COLO668 (cell line): Measurements from ENCODE around the gene ARL2BP.
"Not testable (repeated sequence)": the region's sequence is repeated elsewhere in the genome, so short reads cannot be mapped to it uniquely, and the experiment has no call there.

Source experiments
- DNase-seq: peaks from one replicate; lab custom pipeline; 2025; ENCODE audit not compliant: unreplicated experiment; lab: John Stamatoyannopoulos, UW

ARL2BP gene

DNA sequence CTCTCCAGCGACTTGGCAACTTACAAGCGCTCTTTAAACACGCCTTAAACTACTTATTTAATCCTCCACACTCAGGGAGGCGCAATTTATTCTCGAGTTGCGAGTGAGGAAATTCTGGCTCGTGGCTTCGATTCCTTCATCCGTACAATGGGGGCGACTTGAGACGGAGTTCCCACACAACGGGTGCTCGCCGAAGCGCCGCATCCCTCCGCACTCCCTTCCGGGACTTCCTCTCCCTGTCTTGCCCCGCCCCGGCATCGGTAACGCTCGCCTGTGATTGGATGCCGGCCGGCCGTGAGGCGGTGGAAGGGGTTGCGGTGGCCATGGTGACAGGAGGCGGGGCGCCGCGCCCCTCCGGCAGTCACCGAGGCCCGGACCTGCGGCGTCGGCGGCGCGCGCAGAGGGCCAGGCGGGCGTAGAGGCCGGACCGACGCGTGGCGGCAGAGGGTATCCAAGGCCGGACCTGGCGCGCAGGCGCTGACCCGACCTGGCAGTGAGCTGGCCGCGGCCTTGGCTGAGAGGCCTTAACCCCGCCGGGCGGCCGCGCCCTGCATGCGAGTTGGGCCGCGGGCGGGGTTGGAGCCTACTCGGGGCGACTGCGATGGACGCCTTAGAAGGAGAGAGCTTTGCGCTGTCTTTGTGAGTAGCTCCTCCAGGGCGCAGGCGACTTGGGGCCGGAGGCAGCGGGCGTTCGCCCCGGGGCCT, at the start of gene ARL2BP:
ARL2BP (plus strand) TSS at position 493 of the 705 bp plus-strand sequence; CDS start at position 602, 109 bp downstream.
- peak; percentile 98 for DNase-seq

DNA sequence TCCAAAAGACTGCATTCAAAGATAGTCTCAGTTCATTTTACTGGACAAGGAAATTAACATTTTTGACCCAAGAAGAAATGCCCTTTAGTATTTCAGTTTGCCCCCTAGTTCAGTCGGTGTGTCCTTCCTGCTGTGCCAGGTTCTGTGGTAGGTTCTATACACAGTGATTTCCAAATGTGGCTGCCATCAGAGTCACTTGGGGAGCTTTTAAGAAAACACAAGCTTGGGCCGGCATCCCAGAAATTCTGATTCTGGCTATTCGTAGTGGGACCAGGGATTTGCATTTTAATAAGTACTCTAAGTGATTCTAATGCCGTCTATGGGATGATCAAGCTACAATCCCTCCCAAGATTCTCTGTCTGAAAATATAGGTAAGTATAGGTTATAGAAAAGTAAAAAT, 48.8 kb upstream of the ARL2BP start:
- no peak for DNase-seq

GRCh38 chr16:57196753-57197152, 48.3 kb upstream of the ARL2BP start:
- DNase-seq, result no peak

- not testable (repeated sequence) for DNase-seq
Measured at GRCh38 chr16:57200321-57200720, 44.7 kb upstream of the ARL2BP start.

DNA sequence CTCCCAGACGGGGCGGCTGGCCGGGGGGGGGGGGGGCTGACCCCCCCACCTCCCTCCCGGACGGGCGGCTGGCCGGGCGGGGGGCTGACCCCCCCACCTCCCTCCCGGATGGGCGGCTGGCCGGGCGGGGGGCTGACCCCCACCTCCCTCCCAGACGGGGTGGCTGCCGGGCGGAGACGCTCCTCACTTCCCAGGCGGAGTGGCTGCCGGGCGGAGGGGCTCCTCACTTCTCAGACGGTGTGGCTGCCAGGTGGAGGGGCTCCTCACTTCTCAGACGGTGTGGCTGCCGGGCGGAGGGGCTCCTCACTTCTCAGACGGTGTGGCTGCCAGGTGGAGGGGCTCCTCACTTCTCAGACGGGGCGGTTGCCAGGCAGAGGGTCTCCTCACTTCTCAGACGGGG, 44.1 kb upstream of the ARL2BP start:
- not testable (repeated sequence) for DNase-seq

GRCh38 chr16:57202095-57202886, 42.8 kb upstream of the ARL2BP start:
- no peak for DNase-seq

DNA sequence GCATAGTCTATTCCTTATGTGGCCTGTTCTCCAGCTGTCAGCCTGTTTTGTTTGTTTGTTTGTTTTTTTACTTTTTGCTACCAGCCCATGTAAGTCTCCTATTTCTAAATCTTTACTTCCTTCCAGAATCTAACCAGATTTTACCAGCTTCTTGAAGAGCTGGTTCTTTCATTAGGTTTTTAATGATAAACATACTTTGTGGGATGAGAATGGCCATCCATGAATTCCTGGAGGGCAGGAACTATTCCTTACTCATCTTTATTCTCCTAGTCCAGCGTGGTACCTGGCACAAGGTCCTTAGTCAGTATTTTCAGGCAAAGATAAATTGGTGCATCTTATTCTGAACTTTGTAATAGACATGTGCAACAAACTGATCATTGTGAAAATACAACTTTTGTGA, 41.6 kb upstream of the ARL2BP start:
- DNase-seq, result no peak

- DNase-seq, result no peak
Measured at GRCh38 chr16:57204675-57205074, 40.4 kb upstream of the ARL2BP start.

DNA sequence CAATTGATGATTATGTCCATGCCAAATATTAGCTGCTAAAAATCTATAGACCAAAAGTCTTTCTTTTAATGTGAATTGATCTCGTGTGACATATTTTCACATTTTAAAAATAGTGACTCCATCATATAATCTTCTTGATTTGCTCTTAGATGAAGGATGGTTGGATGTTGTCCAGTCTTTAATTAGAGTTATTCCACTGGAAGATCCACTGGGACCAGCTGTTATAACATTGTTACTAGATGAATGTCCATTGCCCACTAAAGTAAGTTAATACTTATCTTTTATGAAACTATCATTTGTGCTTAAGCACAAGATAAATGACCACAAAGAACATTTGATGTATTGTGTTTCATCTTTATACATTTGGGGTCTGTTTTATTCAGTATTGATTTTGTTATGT, 36.1 kb upstream of the ARL2BP start:
- no peak for DNase-seq

DNA sequence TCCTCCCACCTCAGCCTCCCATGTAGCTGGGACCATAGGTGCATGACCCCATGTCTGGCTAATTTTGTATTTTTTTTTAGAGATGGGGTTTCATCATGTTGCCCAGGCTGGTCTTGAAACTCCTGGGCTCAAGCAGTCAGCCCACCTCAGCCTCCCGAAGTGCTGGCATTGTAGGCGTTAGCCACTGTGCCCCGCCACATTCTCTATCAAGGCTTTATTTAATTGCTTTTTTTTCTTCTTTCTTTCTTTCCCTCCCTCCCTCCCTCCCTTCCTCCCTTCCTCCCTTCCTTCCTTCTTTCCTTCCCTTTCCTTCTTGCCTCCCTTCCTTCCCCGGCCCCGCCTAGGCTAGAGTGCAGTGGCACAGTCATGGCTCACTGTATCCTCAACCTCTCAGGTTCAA, 35.3 kb upstream of the ARL2BP start:
- DNase-seq, result no peak

DNA sequence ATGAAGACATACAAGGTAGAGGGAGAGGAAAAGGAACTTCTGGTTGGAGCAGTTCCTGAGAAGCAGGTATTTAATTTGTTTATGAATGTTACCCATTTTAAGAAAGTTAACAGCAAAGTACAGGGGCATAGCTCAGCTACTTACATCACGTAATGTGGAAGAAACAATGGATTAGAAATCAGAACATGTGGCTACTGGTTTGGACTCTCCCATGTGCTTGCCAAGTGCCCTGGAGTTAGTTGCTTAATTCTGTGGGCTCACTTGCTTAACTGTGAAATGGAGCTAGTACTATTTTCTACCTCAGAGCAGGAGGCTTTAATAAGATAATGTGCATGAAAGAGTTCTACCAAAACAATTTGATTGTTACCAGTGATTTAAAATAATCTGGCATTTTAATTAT, 31.6 kb upstream of the ARL2BP start:
- DNase-seq, result no peak

DNA sequence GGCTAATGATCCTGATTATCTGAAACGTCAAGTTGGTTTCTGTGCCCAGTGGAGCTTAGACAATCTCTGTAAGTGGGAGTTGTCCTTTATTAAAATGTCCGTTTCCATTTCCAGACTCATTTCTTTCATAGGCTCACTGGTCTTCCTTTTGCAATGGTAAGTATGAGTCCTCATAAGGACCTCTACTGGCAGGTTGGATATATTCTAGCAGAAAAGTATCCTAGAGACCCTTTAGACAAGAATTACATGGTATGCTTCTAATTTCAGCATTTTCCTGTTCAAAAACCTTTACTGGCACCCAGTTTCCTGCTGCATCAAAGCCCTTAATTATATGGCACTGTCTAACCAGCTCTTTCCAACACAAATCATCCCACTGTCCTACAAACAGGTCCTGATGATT, 28.1 kb upstream of the ARL2BP start:
- DNase-seq, result no peak

DNA sequence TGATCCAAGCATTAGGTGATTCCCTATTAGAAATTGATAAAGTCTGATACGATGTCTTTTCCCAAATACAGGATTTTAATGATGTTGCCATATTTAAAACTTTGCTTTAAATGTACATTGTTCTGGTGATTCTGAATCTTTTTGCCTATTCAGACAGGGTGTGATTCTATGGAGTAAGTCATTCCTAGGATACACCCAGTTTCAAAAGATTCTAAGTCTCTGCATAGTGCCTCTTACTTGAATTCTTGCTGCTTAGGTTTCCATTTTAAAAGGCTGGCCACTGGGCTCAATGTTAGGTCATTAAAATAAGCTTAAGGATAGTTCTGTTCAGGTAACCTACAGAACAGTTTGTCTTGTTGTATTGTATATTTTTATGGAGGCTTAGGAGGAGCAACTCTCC, 22.0 kb upstream of the ARL2BP start:
- DNase-seq, result no peak

DNA sequence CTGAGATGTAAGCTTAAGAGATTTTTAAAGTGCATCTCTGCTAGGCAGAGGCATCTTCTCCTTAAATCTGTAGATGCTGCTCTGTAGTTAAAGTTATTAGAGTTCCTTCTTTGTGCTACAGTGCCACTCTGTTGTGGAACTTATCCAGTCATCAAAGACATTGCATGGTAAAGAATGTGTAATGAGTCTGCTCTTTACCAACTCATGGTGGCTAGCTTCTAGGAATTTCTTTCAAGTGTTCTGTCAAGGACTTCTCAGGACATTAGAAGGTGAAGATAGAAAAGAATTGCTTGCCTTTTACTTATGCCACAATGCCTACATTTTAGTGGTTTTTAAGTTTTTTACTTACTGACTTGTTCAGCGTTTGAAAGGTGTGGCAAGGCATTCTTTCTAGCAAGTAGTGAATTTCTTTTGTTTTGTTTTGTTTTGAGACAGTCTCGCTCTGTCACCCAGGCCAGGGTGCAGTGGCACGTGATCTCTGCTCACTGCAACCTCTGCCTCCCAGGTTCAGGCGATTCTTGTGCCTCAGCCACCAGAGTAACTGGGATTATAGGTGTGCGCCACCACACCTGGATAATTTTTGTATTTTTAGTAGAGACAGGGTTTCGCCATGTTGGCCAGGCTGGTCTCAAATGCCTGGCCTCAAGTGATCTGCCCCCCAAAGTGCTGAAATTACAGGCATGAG, 20.3 kb upstream of the ARL2BP start:
- DNase-seq, result no peak

DNA sequence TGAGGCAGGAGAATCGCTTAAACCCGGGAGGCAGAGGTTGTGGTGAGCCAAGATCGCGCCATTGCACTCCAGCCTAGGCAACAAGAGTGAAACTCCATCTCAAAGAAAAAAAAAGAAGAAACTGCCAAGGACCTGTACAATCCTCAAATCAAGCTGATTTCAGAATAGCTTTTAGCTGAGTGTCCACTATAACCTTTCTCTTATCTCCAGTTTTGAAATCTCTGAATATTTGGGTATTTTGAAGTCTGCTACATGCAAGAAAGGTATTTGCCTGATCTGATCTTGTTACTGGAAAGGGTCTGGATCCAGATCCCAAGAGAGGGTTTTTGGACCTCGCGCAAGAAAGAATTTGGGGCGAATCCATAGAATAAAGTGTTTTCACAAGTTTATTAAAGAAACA, 19.1 kb upstream of the ARL2BP start:
- no peak for DNase-seq

DNA sequence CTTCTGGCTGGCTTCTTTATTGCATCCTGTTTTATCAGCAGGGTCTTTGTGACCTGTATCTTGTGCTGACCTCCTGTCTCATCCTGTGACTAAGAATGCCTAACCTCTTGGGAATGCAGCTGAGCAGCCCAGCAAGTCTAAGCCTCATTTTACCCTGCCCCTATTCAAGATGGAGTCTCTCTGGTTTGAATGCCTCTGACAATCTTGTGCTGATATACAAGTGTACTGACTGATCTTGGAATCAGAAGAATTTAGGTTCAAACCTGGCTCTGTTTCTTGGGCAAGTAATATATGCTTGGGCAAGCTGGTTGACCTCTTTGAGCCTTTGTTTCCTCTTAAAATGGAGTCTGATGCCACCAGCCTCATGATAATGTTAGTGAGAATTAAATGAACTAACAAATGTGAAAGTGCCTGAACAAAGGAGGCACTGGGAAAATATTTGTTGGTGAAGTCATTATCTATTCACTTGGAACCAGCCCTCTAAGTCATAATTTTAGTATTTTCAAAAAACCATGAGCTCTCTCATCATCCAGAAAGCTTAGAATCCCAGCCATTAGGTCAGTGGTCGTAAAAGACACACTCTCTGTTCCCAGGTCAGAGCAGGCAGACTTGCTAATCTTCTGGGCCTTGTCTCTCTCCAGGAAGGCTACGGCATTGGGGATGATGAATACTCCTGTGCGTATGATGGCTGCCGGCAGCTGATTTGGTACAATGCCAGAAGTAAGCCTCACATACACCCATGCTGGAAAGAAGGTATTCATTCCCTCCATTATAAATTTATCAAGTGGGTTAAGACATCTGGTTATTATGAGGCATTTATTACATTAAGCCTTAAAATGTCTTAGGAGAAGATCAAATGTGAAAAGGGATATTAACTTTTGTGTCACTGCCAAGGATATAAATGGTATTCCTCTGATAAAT, 18.1 kb upstream of the ARL2BP start:
- no peak for DNase-seq

DNA sequence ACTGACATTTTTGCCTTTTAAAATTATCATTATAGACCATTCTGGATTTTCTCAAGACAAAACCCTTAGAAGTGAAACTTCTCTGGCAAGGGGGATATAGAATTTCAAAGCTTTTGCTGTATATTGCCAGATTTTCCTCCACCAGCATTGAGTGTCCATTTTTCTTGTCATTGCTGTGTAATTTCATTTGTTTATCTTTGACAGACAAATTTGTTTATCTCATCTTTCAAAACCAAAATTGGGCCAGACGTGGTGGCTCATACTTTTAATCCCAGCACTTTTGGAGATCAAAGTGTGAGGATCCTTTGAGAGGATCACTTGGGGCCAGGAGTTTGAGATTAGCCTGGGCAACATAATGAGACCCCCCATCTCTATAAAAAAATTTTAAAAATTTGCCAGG, 16.0 kb upstream of the ARL2BP start:
- no peak for DNase-seq

DNA sequence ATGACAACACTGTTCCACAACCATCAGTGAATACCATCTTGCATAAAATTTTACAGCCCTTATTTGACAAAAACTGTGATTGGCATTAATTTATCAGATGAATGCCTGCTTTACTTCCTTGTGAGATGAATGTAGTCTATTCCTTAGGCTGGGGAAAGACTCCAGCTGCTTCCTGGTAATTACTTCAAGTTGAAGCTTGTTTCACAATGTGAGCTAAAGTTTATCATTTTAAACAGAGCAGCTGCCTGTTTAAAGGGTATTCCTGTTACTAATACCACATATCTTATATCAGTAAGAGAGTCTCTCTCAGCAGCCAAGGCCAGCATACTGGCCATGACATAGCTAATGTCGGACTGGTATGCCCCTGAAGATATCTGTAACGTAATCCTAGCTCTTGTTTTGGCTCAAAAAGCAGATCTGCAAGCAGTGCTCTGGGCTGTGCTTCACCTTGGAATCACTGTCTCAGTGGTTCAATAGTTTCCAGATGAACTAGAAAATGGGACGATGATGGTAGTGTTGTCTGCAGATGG, 13.2 kb upstream of the ARL2BP start:
- no peak for DNase-seq

DNA sequence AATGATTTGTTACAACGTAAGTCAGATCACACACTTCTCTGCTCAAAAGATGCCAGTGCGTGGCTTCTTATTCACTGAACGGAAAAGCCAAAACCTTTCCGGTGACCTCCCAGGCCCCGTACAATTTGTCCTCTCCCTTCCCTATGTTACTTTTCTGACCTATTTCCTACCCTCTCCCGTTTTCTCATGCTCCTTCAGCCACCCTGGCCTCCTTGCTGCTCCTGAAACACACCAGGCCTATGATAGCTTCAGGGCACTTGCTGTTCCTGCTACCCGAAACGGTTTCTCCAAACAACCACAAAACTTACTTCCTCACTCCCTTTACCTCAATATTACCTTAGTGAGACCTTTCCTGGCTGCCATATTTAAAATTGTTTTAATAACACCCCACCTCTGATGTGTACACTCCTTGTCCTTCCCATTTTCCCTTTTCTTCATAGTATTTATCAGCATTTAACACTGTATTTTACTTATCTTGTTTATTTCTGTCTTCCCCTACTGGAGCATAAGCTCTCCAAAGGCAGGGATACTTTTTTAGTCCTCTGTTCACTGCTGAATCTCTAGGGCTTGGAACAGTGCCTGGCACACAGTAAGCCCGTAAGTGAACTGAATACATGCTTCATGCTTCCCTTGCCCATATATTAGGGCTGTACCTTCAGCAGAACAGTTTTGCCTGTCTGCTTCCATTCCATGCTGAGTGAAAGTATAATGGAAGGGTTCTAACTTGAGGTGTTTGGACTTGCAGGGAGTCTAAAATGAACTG, 10.9 kb upstream of the ARL2BP start:
- DNase-seq, result no peak

- DNase-seq, result no peak
Measured at GRCh38 chr16:57234707-57235092, 10.4 kb upstream of the ARL2BP start.
